Activated naive CD8-positive, alpha-beta T cell treated with anti-CD3 and anti-CD28 coated beads for 36 hours (primary cell): ENCODE measurements around the gene ELOVL7. TPM values are rescaled to one million over a fixed set of nuclear protein-coding genes. Genes with fewer than 3 reads are reported as not detected.
"Not testable (repeated sequence)": the region's sequence is repeated elsewhere in the genome, so short reads cannot be mapped to it uniquely, and the experiment has no call there.

ENCODE experiments used
- DNase-seq: peaks from one replicate; pipeline ENCODE4 v3.0.0; 2021
- H3K27ac Mint-ChIP-seq: one replicate; pipeline ENCODE4 v1.8.0; 2022; ENCODE audit warnings: mild to moderate bottlenecking, moderate library complexity, mixed read lengths
- H3K27me3 Mint-ChIP-seq: one replicate; pipeline ENCODE4 v1.8.0; 2022; ENCODE audit warnings: mild to moderate bottlenecking, mixed read lengths
- H3K36me3 Mint-ChIP-seq: one replicate; pipeline ENCODE4 v1.8.0; 2021; ENCODE audit warnings: mild to moderate bottlenecking, mixed read lengths
- H3K4me1 Mint-ChIP-seq: one replicate; pipeline ENCODE4 v1.8.0; 2021; ENCODE audit warnings: mixed read lengths
- H3K4me3 Mint-ChIP-seq: one replicate; pipeline ENCODE4 v1.8.0; 2022; ENCODE audit warnings: mild to moderate bottlenecking, moderate library complexity, mixed read lengths
- H3K9me3 Mint-ChIP-seq: one replicate; pipeline ENCODE4 v1.8.0; 2022; ENCODE audit warnings: mixed read lengths
- total RNA-seq, 2 experiments: library from RNA; stranded (reverse); gene quantifications; one replicate each; pipeline ENCODE4 v1.2.3, GENCODE V29; 2021

The ELOVL7 gene
- total RNA-seq, 2 experiments from 2014 or later: 0.31 to 0.32 TPM

DNA sequence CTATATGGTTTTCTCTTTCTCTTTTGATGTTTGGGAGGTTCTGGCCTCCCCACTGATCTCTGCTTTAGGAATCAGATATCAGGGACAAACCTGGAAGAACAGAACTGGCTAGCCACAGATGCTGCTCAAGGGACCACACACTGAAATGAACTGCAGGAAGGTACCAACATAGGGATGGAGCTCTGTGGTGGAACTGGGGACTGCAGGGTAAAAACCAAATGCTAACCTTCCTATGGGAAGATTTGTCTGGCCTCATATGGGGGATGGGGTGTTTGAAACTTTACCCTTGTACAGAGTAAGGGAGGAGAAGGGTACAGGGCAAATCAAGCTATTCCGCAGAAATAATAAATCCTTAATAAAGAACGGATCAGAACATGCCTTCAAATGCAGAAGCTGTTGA lies 49.4 kb downstream of the ELOVL7 start:
- Mint-ChIP-seq H3K4me3 (no peak overlapping the region), H3K36me3 (no peaks in the 10 kb centered on the region), H3K27me3 (peaks cover 9% of the 10 kb centered on the region), H3K9me3 (no peaks in the 10 kb centered on the region), H3K4me1 (no peaks in the 10 kb centered on the region), H3K27ac (no peak overlapping the region)
- DNase-seq: no peak

DNA sequence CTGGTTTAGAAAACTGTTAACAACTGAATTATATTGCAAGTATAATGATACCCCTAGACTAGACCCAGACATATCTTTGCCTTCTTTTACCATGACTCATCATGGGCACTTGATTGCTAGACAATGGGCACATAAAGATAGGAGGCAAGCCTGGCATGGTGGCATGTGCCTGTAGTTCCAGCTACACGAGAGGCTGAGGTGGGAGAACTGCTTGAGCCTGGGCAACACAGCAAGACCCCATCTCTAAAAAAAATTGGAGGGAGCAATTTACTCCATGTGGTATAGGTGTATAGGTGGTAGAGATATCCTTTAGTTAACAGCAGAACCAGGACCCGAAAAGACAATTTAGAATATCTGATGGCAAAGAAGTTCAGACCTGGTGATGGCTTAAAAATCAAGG lies 51.6 kb downstream of the ELOVL7 start:
- H3K27ac Mint-ChIP-seq: no peak overlapping the region
- no peak overlapping the region for H3K4me3 Mint-ChIP-seq
- no peak for DNase-seq
- no peaks in the 10 kb centered on the region for H3K36me3 Mint-ChIP-seq
- H3K9me3 Mint-ChIP-seq: no peaks in the 10 kb centered on the region
- peaks cover 13% of the 10 kb centered on the region for H3K27me3 Mint-ChIP-seq
- no peaks in the 10 kb centered on the region for H3K4me1 Mint-ChIP-seq

DNA sequence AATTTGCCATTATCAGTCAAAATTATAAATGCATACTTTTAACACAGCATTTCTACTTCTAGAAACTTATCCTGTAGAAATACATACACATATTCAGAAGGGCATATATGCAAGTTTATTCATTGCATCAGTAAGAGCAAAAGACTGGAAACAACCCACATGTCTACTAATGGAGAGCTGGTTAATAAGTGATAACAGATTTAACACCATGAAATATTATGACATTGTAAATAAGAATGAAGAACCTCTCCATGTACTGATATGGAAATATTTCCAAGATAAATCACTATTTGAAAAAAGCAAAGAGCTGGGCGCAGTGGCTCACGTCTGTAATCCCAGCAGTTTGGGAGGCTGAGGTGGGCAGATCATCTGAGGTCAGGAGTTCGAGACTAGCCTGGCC lies 54.5 kb downstream of the ELOVL7 start:
- Mint-ChIP-seq H3K9me3 (no peaks in the 10 kb centered on the region), H3K4me1 (no peaks in the 10 kb centered on the region), H3K27me3 (peaks cover 17% of the 10 kb centered on the region), H3K36me3 (no peaks in the 10 kb centered on the region), H3K27ac (no peak overlapping the region), H3K4me3 (no peak overlapping the region)
- DNase-seq: no peak

GRCh38 chr5:60788863-60789513 lies 55.1 kb downstream of the ELOVL7 start:
- Mint-ChIP-seq H3K36me3 (no peaks in the 10 kb centered on the region), H3K4me3 (no peak overlapping the region), H3K27me3 (peaks cover 17% of the 10 kb centered on the region), H3K4me1 (no peaks in the 10 kb centered on the region), H3K9me3 (no peaks in the 10 kb centered on the region), H3K27ac (no peak overlapping the region)
- no peak for DNase-seq

GRCh38 chr5:60779466-60779865 lies 64.6 kb downstream of the ELOVL7 start:
- Mint-ChIP-seq H3K27ac (no peak overlapping the region), H3K4me3 (no peak overlapping the region), H3K9me3 (no peaks in the 10 kb centered on the region), H3K27me3 (peaks cover 6% of the 10 kb centered on the region), H3K4me1 (no peaks in the 10 kb centered on the region), H3K36me3 (no peaks in the 10 kb centered on the region)
- no peak for DNase-seq

GRCh38 chr5:60776343-60776742 lies 67.7 kb downstream of the ELOVL7 start:
- no peak overlapping the region for H3K27ac Mint-ChIP-seq
- no peaks in the 10 kb centered on the region for H3K4me1 Mint-ChIP-seq
- no peak overlapping the region for H3K4me3 Mint-ChIP-seq
- peaks cover 6% of the 10 kb centered on the region for H3K27me3 Mint-ChIP-seq
- H3K36me3 Mint-ChIP-seq: no peaks in the 10 kb centered on the region
- H3K9me3 Mint-ChIP-seq: no peaks in the 10 kb centered on the region
- DNase-seq: no peak

DNA sequence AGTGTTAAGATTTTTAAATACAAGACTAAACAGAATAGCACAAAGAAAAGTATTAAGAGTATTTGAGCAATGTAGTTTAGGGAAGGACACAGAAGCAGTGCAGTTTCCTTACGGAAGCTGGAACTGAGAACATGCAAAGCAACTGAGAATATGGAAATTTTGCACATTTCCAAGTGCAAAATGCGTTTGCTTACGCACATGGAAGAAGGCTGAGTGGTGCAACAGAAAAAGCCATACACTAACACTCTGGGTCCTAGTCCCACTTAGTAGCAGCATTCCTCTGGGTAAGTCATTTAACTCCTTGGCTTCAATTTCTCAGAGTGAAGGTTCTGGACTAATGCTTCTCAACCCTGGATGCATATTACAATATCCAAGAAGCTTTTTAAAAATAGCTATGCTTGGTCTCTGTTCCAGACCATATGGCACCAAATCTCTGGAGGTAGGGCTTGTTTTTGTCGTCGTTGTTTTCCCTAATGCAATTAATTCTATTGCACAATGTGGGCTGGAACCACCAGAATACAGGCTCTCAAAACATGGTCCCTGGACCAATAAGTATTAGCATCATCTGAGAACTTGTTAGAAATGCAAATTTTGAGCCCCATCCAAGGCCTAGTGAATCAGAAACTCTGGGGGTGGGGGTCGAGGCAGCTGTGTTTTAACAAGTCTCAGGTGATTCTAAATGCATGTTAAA lies 78.9 kb downstream of the ELOVL7 start:
- H3K4me3 Mint-ChIP-seq: no peak overlapping the region
- H3K27ac Mint-ChIP-seq: no peak overlapping the region

GRCh38 chr5:60763061-60763460 lies 81.0 kb downstream of the ELOVL7 start:
- no peaks in the 10 kb centered on the region for H3K4me1 Mint-ChIP-seq
- no peak for DNase-seq
- no peak overlapping the region for H3K4me3 Mint-ChIP-seq
- no peaks in the 10 kb centered on the region for H3K36me3 Mint-ChIP-seq
- peaks cover 1% of the 10 kb centered on the region for H3K9me3 Mint-ChIP-seq
- H3K27ac Mint-ChIP-seq: no peak overlapping the region
- H3K27me3 Mint-ChIP-seq: peaks cover 9% of the 10 kb centered on the region

More for the DNA sequence above, 78.9 kb downstream of the ELOVL7 start:
- no peaks in the 10 kb centered on the region for H3K4me1 Mint-ChIP-seq
- H3K36me3 Mint-ChIP-seq: no peaks in the 10 kb centered on the region
- H3K27me3 Mint-ChIP-seq: peaks cover 8% of the 10 kb centered on the region
- no peak for DNase-seq
- peaks cover under 1% of the 10 kb centered on the region for H3K9me3 Mint-ChIP-seq

- Mint-ChIP-seq H3K27ac (no peak overlapping the region), H3K4me3 (no peak overlapping the region), H3K9me3 (no peaks in the 10 kb centered on the region)
Observed at GRCh38 chr5:60754495-60754894, 89.6 kb downstream of the ELOVL7 start.

DNA sequence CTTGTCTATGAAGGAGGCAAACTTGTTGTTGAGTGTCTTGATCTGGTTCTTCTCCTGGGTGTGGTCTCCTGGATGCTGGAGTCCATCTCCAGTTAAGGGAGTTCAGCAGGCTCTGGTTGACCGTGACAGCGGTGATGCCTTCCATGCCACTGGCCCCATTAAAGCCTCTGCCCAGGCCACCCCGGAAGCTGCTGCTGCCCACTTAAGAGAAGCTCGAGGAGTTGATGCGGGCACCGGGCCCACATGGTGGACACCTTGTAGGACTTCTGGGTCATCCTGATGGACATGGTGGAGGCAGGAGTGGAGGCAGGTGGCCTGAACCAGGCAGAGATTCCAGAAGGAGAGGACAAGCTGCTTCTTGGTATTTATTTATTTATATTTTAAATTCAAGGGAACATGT lies 99.4 kb downstream of the ELOVL7 start:
- no peak for DNase-seq
- Mint-ChIP-seq H3K4me1 (no peaks in the 10 kb centered on the region), H3K4me3 (no peak overlapping the region), H3K9me3 (peaks cover 10% of the 10 kb centered on the region), H3K36me3 (no peaks in the 10 kb centered on the region), H3K27ac (no peak overlapping the region), H3K27me3 (no peaks in the 10 kb centered on the region)

More at GRCh38 chr5:60754495-60754894, 89.6 kb downstream of the ELOVL7 start:
- Mint-ChIP-seq H3K36me3 (no peaks in the 10 kb centered on the region), H3K4me1 (no peaks in the 10 kb centered on the region), H3K27me3 (no peaks in the 10 kb centered on the region)
- DNase-seq: no peak

DNA sequence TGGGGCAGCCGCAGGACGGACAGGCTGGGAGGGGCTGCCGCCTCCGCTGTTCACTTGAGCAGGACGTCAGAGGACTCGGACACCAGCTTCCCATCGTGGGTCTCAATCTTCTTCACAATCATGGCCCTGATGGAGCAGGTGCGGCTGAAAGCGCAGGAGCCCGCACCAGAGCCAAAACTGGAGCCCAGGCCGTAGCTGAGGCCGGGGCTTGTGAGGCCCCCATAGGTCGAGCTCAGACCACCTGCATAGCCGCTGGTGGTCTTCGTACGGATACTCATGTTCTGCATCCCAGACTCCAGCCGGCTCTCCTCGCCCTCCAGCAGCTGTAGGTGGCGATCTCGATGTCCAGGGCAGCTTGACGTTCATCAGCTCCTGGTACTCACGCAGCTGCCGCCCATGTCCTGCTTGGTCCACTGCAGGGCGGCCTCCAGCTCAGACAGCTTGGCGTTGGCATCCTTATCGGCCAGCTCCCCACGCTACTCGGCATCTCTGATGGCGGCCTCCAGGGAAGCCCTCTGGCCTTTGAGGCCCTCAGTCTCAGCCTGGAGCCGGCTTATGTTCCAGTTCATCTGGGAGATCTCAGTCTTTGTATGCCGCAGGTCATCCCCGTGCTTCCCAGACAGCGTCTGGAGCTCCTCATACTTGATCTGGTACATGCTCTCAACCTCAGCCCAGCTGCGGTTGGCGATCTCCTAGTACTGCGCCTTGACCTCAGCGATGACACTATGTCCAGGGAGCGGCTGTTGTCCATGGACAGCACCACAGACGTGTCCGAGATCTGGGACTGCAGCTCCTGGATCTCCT lies 100.4 kb downstream of the ELOVL7 start:
- no peaks in the 10 kb centered on the region for H3K4me1 Mint-ChIP-seq
- H3K9me3 Mint-ChIP-seq: peaks cover 12% of the 10 kb centered on the region
- no peaks in the 10 kb centered on the region for H3K36me3 Mint-ChIP-seq
- H3K27ac Mint-ChIP-seq: no peak overlapping the region
- DNase-seq: no peak
- H3K27me3 Mint-ChIP-seq: no peaks in the 10 kb centered on the region
- no peak overlapping the region for H3K4me3 Mint-ChIP-seq

DNA sequence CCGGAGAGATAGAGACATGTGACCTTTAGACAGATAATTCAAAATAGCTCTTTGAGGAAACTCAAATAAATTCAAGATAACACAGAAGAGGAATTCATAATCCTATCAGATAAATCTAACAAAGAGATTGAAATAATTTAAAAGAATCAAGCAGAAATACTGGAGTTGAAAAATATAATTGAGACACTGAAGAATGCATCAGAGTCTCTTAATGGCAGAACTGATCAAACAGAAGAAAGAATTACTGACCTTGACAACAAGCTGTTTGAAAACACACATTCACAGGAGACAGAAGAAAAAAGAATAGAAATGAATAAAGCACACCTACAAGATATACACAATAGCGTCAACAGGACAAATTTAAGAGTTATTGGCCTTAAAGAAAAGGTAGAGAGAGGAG lies 103.7 kb downstream of the ELOVL7 start:
- no peaks in the 10 kb centered on the region for H3K4me1 Mint-ChIP-seq
- H3K9me3 Mint-ChIP-seq: peaks cover 12% of the 10 kb centered on the region
- no peak overlapping the region for H3K27ac Mint-ChIP-seq
- DNase-seq: no peak
- no peak overlapping the region for H3K4me3 Mint-ChIP-seq
- no peaks in the 10 kb centered on the region for H3K36me3 Mint-ChIP-seq
- no peaks in the 10 kb centered on the region for H3K27me3 Mint-ChIP-seq

- Mint-ChIP-seq H3K9me3 (peaks cover 12% of the 10 kb centered on the region), H3K27ac (no peak overlapping the region), H3K27me3 (no peaks in the 10 kb centered on the region), H3K4me3 (no peak overlapping the region), H3K4me1 (no peaks in the 10 kb centered on the region), H3K36me3 (no peaks in the 10 kb centered on the region)
- DNase-seq: no peak
Observed at GRCh38 chr5:60738933-60739332, 105.1 kb downstream of the ELOVL7 start.

GRCh38 chr5:60738461-60738860 lies 105.6 kb downstream of the ELOVL7 start:
- no peak for DNase-seq
- Mint-ChIP-seq H3K9me3 (peaks cover 12% of the 10 kb centered on the region), H3K4me1 (no peaks in the 10 kb centered on the region), H3K4me3 (no peak overlapping the region), H3K27me3 (no peaks in the 10 kb centered on the region), H3K36me3 (no peaks in the 10 kb centered on the region), H3K27ac (no peak overlapping the region)

- H3K4me3 Mint-ChIP-seq, H3K9me3 Mint-ChIP-seq, H3K36me3 Mint-ChIP-seq, DNase-seq, H3K27ac Mint-ChIP-seq, H3K4me1 Mint-ChIP-seq: not testable (repeated sequence)
- peaks cover 15% of the 10 kb centered on the region for H3K27me3 Mint-ChIP-seq
Observed at GRCh38 chr5:60730858-60731257, 113.2 kb downstream of the ELOVL7 start.
